ENCODE data around the gene DOCK8.

DNA sequence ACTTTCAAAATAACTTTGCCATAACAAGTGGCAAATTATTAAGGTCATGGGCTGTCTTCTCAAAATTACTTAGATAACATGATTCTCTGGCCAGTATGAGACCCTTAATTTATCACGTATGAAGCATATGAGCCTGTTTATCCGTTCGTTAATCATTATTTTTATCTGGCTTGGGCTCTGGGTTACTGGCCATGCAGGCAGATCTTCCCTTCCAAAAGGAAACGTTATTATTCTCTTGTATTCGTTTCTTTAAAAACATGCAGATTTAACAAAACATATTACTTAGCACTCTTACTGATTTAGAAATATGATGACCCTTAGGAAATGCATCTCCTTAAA lies 148.6 kb downstream of the DOCK8 start:
- TF ChIP-seq EZH2 (IDR thresholded peaks at IDR 0.05; ENCODE audit: low read depth): no peak
- TF ChIP-seq, protein P1, sequence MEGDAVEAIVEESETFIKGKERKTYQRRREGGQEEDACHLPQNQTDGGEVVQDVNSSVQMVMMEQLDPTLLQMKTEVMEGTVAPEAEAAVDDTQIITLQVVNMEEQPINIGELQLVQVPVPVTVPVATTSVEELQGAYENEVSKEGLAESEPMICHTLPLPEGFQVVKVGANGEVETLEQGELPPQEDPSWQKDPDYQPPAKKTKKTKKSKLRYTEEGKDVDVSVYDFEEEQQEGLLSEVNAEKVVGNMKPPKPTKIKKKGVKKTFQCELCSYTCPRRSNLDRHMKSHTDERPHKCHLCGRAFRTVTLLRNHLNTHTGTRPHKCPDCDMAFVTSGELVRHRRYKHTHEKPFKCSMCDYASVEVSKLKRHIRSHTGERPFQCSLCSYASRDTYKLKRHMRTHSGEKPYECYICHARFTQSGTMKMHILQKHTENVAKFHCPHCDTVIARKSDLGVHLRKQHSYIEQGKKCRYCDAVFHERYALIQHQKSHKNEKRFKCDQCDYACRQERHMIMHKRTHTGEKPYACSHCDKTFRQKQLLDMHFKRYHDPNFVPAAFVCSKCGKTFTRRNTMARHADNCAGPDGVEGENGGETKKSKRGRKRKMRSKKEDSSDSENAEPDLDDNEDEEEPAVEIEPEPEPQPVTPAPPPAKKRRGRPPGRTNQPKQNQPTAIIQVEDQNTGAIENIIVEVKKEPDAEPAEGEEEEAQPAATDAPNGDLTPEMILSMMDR (conservative IDR thresholded peaks at IDR 0.05): no peak

Measured in PC-9 (cell line).